Type B pancreatic cell (in vitro differentiated cells): ENCODE results near the gene DNAJC2. TPM values are rescaled to one million over a fixed set of nuclear protein-coding genes. Genes with fewer than 3 reads are reported as not detected.

ENCODE experiments used
- DNase-seq: peaks from one replicate; pipeline ENCODE4 v3.0.0; 2021; ENCODE audit warnings: mixed read lengths; ENCODE audit not compliant: unreplicated experiment; ENCODE audit errors: extremely low spot score
- H3K27ac Mint-ChIP-seq: 2 replicates; pipeline ENCODE4 v1.8.0; 2021; ENCODE audit warnings: mild to moderate bottlenecking, mixed read lengths
- H3K27me3 Mint-ChIP-seq: 2 replicates; pipeline ENCODE4 v1.8.0; 2021; ENCODE audit warnings: mixed read lengths
- H3K36me3 Mint-ChIP-seq: 2 replicates; pipeline ENCODE4 v1.8.0; 2021; ENCODE audit warnings: mixed read lengths
- H3K4me1 Mint-ChIP-seq: one replicate; pipeline ENCODE4 v1.8.0; 2021; ENCODE audit warnings: mixed read lengths; ENCODE audit not compliant: unreplicated experiment
- H3K4me3 Mint-ChIP-seq: 2 replicates; pipeline ENCODE4 v1.8.0; 2021; ENCODE audit warnings: mild to moderate bottlenecking, mixed read lengths
- H3K9me3 Mint-ChIP-seq: 2 replicates; pipeline ENCODE4 v1.8.0; 2021; ENCODE audit warnings: mixed read lengths
- CTCF ChIP-seq: fragments of 200-600 bp; sonication (generic); conservative IDR thresholded peaks from 2 replicates; pipeline ENCODE4 v1.5.0; 2021; ENCODE audit warnings: antibody characterized with exemption, mild to moderate bottlenecking
- total RNA-seq: library from RNA; stranded (reverse); gene quantifications from 2 replicates; pipeline ENCODE4 v1.2.1, GENCODE V29; 2021; ENCODE audit warnings: low replicate concordance

DNAJC2 gene
- total RNA-seq, 1 donor from 2014 or later = 28.2 TPM

- H3K27me3 Mint-ChIP-seq = no peaks in the 10 kb centered on the region
- H3K4me3 Mint-ChIP-seq = peak within 1 kb of the TSS; percentile 100
- H3K27ac Mint-ChIP-seq = peak within 1 kb of the TSS; percentile 97
- peaks cover 3% of the 10 kb centered on the region for H3K36me3 Mint-ChIP-seq
- DNase-seq = peak; percentile 81
- TF ChIP-seq CTCF = no peak
- H3K4me1 Mint-ChIP-seq = peaks cover 35% of the 10 kb centered on the region
- H3K9me3 Mint-ChIP-seq = no peaks in the 10 kb centered on the region
Measured at GRCh38 chr7:103347507-103348267, 3.1 kb upstream of the DNAJC2 start, which contains the start of gene PSMC2. Gene PSMC2 (plus strand): TSS chr7:103347643. CDS start chr7:103347712, 69 bp downstream.

DNA sequence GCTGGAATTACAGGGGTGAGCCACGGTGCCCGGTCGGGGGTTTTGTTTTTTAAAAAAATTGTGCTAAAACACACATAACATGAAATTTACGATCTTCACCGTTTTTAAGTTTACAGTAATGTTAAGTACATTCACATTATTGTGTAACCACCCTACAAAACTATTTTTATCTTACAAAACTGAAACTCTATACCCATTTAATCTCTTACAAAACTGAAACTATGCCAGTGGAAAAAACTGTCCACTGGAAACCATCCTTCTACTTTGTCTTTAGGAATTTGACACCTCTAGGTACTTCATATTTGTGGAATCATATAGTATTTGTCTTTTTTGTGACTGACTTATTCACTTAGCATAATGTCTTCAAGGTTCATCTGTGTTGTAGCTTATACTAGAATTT, 1.8 kb upstream of the DNAJC2 start:
- Mint-ChIP-seq H3K27me3 (no peaks in the 10 kb centered on the region), H3K36me3 (peaks cover 8% of the 10 kb centered on the region), H3K4me1 (peaks cover 37% of the 10 kb centered on the region), H3K4me3 (peak overlapping the region; percentile 100), H3K9me3 (no peaks in the 10 kb centered on the region), H3K27ac (no peak overlapping the region)
- TF ChIP-seq CTCF = no peak
- DNase-seq = no peak

DNA sequence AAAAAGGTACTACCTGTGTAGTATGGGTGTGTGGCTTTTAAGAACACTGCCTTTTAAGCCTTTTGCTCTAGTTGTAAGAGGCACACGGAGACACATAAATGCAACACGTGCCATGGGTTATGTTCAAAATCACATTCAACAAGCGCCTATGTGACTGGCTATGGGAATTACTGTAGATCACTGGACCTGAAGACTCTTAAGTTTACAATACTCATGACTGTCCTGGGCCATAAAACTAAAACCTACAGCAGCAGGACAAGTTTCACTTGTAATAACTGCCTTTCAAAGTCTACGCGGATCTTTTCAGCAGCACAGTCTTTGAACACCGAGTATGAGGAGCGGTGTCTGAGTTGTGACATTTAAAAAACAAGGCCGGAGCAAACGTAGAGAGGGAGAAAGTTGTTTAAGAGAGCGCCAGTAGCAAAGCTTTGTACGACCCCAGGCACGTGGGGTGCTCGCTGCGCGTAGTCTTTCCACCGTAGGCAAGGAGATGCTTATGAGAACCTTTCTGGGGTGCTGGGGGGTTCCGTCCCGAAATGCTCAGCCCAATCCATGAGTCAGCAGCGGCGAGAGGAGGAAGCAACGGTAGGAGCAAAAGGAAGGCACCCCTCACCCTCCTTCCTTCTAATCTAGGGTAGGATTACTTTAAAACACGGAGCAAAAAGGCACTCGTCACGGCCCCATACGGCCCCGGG, 662 bp downstream of the DNAJC2 start:
- H3K36me3 Mint-ChIP-seq = peaks cover 26% of the 10 kb centered on the region
- no peaks in the 10 kb centered on the region for H3K27me3 Mint-ChIP-seq
- peak overlapping the region; percentile 95 for H3K27ac Mint-ChIP-seq
- H3K4me1 Mint-ChIP-seq = peaks cover 27% of the 10 kb centered on the region
- H3K9me3 Mint-ChIP-seq = no peaks in the 10 kb centered on the region
- no peak for DNase-seq
- H3K4me3 Mint-ChIP-seq = peak overlapping the region; percentile 99
- TF ChIP-seq CTCF = no peak

DNA sequence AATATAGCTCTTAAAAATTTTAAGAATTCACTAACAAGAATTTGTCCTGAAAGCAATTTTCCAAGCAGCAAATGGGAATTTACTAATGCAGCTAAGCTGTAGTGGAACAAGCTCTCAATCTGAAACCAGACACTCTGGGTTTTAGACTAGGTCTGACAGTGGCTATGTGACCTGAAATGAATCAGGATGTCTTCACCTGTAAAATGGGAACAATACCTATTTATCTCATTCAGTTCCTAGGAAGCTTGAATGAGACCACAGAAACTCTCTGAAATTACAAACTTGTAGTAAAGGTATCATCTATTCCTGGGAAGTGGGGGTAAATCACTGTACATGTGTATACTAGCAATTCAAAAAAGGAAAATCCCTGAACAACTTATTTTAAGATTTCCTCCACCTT, 1.2 kb downstream of the DNAJC2 start:
- peak overlapping the region; percentile 95 for H3K27ac Mint-ChIP-seq
- TF ChIP-seq CTCF = no peak

DNA sequence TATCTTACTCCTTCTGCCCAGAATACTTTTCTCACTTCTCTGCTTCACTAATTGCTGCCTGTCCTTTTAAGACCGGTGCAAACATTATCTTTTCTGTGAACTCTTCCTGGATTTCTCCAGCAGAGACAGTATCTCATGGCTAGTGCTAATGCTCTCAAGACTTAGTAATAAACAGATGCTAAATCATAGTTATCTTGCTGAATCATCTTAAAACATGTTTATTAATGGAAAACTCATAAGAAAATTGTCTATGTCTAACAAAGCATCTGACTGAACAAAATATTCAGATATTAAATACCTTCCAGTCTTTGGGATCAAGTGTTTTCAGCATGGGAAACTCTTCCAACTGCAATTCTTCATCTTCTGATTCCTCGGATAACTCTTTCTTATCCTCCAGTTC, 3.1 kb downstream of the DNAJC2 start:
- H3K27ac Mint-ChIP-seq = peak overlapping the region; percentile 6
- DNase-seq = no peak
- peaks cover 39% of the 10 kb centered on the region for H3K36me3 Mint-ChIP-seq
- no peak for TF ChIP-seq CTCF
- no peaks in the 10 kb centered on the region for H3K27me3 Mint-ChIP-seq
- H3K4me1 Mint-ChIP-seq = peaks cover 16% of the 10 kb centered on the region
- peak overlapping the region; percentile 29 for H3K4me3 Mint-ChIP-seq
- H3K9me3 Mint-ChIP-seq = no peaks in the 10 kb centered on the region

More for the DNA sequence above, 1.2 kb downstream of the DNAJC2 start:
- peak overlapping the region; percentile 99 for H3K4me3 Mint-ChIP-seq
- H3K9me3 Mint-ChIP-seq = no peaks in the 10 kb centered on the region
- no peaks in the 10 kb centered on the region for H3K27me3 Mint-ChIP-seq
- DNase-seq = no peak
- H3K36me3 Mint-ChIP-seq = peaks cover 26% of the 10 kb centered on the region
- peaks cover 22% of the 10 kb centered on the region for H3K4me1 Mint-ChIP-seq
